GM19240 (cell line): ENCODE results near the gene ZG16B.

Source experiments
- DNase-seq: peaks from one replicate; pipeline ENCODE4 v3.0.0; 2011; ENCODE audit warnings: low spot score; ENCODE audit not compliant: insufficient read length

ZG16B gene, protein sequence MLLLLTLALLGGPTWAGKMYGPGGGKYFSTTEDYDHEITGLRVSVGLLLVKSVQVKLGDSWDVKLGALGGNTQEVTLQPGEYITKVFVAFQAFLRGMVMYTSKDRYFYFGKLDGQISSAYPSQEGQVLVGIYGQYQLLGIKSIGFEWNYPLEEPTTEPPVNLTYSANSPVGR

DNA sequence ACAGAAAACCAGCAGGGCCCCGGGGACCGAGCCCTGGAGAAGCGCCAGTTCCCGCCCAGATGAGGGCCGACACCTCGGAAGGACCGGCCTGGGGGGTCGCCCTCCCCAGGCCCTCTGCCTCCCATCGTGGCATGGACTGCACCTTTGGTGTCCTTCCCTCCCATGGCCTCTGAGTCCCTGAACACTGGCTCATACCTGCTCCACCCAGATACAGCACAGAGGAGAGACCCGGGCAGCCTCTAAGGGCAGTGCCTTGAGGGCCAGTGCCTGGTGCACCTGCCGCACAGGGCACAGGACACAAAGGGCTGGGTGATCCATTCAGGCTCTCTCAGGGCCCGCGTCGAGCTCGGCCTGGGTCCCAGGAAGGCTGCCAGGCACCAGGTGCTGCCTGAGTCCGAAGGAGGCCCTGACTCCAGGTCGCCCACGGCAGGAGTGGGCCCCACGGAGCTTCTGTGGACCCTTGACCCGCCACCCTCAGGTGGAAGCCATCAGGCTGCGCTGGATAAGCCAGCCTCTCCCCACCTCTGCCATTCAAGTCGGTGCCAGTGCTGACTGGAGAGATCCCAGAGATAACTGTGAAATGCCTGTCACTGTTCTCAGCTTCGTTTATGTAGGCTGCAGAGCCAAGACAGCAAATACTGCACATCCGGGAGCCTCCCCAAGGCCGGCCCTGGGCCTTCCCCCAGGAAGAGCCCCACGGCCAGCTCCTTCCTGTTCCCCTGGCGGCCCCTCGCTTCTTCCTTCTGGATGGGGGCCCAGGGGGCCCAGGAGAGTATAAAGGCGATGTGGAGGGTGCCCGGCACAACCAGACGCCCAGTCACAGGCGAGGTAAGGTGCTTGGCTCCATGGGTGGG is at the start of gene ZG16B:
TSS of gene ZG16B (plus strand) at position 803 of the 854 bp plus-strand sequence. CDS start 139 bp downstream, outside the sequence.
- no peak for DNase-seq

DNA sequence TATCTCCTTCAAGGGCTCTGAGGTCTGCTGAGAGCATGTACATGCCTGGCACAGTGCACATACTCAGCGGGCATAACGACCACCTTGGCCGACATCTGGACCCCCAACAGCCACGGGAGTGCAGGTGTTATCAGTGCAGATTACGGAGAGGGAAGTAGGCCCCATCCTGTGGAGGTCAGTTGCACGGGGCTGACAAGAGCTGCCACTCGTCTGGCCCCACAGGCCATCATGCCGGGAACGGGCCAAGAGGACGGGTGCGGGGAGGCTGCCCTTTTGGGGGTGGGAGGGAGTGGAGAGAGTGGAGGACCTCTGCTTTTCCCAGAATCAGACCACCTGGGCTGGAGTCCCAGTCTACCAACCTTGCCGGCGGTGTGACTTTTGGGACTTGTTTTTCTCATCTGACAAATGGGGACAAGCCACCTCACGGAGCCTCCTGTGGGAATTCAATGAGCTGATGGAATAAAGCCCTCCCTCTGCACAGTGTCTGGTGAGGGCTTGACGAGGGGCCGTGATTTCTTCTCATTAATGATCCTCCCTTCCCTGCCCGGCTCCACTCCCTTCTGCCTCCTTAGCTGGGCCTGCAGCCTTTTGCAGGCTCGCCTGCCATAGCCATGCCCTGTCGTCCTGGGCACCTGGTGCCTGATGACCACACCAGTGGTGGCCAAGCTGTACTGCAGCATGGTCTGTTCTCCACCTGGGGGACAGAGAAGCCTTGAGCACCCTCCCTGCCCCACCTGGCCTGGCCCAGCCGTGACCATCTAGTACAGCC is 47.3 kb upstream of the ZG16B start:
- no peak for DNase-seq

GRCh38 chr16:2783581-2784357 is 46.3 kb upstream of the ZG16B start:
- DNase-seq = no peak

DNA sequence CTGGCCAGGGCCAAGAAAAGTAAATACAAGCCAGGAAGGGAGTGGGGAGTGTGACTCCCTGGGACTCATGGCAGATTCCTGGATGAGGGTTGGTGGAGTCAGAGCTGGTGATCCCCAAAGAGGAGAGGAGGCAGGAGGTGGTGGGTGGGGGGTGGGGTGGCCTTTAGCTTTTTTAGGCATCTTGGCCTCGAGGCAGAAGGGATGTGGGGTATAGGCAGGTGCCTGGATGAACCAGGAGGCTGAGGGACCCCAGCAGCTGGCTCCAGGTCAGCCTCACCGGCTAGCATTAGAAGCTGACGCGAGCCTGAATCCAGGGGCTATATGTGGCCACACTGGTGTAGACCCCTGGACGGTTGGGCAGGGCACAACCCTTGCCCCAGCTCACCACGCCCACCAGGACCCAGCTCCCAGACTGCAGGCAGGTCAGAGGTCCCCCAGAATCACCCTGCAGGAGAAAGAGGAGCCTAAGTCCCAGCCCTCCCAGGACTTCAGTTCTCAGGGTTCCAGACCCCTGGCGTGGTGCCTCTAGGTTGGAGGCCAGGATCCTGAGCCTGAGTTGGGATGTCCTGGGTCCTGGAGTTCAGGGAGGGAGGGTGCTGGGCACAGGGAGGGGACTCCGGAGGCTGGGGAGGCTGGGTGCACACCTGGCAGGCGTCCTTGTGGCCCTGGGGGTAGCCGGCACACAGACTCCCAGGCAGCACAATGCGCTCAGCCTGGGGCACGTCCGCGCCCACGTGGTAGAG is 45.6 kb upstream of the ZG16B start:
- DNase-seq = no peak

DNA sequence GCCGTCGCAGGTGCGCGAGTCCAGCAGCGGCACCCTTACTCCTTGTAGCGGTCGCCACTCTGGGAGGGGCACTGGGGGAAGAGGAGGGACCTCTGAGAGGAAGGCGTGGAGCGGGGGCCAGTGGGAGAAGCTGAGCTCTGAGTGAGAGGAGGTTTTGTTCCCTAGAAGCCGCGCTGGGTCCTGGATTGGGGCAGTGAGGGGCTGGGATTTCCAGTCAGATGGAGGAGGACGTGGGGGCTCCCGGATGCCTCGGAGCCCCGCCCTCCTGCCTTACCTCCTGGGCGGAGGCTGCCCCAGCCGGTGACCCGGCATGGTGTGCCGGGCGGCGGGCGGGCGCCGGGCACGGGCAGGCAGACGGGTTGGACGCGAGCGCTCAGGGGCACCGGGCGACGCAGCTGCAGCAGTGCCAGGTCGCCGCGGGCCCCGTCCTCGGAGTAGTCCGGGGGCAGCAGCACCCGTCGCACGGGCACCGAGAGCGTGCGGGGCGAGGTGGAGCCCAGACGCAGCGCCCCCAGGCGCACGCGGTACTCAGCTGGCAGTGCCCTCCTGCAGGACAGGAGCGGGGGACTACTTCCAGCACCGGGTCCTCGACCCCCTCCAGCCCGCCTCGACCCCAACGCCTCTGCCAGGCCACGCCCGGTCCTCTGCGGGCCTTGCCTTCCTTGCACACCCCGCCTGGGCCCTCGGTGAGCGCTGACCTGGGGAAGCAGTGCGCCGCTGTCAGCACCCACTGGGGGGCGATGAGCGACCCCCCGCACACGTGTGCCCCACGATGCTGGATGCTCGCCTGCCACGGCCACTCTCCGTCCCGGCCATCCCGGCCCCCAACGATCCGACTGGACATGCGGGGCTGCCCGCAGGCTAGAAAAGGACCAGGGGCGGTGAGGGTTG is 44.8 kb upstream of the ZG16B start:
- DNase-seq = no peak

DNA sequence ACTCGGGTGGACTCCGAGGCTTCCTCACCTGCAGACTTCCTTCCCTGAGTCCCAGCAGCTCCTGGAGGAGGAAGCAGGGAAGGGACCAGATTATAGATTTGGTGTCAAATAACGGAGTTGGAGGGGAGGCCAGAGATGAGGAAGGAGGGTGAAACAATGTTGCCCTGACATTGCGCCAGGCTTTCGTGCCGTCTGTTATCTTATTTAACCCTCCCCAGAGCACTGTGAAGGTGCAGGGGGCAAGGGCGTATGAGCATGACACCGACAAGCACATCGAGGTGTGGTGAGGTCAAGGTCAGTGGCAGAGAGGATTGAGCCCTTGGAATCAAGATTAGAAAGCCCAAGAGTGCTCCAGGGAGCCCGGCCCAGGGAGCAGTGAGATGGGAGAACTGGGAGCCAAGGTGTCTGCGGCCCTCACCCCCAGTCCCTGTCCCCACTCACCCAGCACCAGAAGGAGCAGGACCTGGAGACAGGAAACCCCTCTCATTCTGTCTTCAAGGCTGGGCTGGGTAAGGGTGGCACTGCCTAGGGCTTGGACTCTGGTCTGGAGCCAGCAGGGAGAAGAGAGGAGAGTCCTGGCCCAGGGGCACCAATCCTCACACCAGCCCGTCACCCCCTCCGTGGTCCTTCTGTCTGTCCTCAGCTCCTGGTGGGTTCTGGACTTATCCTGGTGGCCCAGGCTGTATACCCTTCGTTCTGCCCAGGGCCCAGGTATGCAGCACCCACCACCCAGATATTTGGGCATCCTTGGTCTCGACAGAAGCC is 43.9 kb upstream of the ZG16B start:
- no peak for DNase-seq

GRCh38 chr16:2786826-2787151 is 43.3 kb upstream of the ZG16B start:
- DNase-seq = no peak

DNA sequence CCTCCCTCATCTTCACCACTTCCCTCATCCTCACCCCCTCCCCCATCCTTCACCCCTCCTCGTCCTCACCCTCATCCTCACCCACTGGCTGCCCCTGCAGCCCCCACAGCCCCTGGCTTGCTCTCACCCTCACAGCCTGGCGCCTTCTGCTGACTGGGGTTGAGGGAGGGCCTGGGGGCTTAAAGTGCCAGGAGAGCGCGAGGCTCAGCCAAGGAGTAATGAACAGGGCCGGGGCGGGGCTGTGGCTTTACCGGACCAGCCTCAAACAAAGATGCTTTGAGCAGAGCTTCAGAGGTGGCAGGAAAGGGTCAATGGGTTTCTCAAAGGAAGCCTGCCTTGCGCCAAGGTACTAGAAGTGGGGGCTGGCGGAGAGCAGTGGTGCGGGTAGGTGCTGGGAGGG is 42.7 kb upstream of the ZG16B start, which contains the start of gene PRSS33:
TSS of gene PRSS33 (minus strand) at position 155 of the 400 bp plus-strand sequence. CDS start 1,013 bp downstream, outside the sequence.
- no peak for DNase-seq

DNA sequence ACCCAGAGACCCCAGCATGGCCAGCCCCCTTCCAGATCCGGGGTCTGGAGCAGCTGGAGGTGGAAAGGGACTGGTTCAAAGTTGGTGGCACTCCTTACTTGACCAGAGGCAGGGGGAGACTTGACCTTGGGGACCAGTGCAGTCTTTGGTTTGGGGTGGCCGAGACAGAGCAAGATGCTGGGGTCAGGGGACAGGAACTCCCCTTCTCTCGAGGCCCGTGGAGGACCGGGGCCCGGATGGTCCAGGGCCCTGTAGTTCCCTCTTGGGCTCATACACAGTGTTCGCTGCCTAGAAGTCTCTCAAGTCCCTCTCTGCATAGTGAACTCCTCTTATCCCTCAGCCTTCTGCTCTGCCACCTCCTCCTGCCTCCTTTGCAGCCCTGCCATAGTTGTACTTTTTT is 42.1 kb upstream of the ZG16B start:
- DNase-seq = no peak

- DNase-seq = no peak
These were observed 39.5 kb upstream of the ZG16B start for GRCh38 chr16:2790631-2791030.

DNA sequence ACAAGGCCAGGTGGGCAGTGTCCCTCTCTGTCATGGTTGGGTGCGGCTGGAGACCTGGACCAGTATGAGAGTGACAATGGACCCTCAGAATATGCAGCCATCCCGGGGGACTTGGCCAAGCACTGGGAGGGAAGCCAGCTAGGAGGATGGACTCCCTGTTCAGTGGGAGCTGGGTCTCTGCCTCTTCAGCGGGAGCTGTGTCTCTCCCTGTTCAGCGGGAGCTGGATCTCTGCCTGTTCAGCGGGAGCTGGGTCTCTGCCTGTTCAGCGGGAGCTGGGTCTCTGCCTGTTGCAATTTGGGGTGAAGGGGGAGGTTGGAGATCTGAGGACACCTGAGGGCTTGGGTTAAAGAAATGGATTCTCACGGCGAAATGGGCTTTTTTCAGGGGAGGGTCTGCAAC is 38.9 kb upstream of the ZG16B start:
- no peak for DNase-seq

- no peak for DNase-seq
These were observed 37.2 kb upstream of the ZG16B start for GRCh38 chr16:2792940-2793339.

- DNase-seq = no peak
These were observed 34.5 kb upstream of the ZG16B start for GRCh38 chr16:2795395-2796143.

DNA sequence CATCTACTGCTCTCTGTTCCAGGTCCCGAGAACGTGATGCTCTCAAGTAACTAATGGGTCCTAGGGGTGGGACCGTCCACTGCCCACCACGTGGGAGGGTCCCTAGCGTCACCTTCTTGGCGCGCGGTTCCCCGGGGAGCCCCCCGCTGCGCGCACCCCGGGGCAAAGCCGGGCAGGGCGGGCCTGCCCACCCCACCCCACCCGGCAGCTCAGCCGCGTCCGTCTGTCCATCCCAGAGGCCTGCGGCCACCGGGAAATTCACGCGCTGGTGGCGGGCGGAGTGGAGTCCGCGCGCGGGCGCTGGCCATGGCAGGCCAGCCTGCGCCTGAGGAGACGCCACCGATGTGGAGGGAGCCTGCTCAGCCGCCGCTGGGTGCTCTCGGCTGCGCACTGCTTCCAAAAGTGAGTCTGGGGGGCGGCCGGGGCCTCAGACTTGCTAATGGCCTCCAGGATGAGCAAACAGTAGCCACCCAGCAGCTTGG is 31.3 kb upstream of the ZG16B start:
- no peak for DNase-seq

DNA sequence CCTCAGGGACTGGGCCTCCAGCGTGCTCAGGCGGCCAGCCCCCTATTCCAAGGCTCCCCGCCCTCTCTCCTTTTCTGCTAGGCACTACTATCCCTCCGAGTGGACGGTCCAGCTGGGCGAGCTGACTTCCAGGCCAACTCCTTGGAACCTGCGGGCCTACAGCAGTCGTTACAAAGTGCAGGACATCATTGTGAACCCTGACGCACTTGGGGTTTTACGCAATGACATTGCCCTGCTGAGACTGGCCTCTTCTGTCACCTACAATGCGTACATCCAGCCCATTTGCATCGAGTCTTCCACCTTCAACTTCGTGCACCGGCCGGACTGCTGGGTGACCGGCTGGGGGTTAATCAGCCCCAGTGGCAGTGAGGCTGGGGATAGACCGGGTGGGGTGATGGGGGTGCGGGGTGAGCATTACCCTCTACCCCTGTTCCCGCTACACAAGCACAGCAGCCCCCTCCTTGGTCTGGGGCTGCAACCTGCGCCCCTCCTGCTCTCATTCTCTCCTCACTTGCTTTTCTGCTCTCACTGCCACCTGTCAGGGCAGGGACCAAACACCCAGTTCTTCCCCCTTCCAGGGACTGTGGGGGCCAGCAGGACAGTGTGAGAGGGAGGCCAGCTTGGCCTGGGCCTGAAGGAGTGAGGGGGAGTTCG is 30.8 kb upstream of the ZG16B start:
- DNase-seq = no peak

- DNase-seq = no peak
These were observed 30.3 kb upstream of the ZG16B start for GRCh38 chr16:2799859-2800226.

DNA sequence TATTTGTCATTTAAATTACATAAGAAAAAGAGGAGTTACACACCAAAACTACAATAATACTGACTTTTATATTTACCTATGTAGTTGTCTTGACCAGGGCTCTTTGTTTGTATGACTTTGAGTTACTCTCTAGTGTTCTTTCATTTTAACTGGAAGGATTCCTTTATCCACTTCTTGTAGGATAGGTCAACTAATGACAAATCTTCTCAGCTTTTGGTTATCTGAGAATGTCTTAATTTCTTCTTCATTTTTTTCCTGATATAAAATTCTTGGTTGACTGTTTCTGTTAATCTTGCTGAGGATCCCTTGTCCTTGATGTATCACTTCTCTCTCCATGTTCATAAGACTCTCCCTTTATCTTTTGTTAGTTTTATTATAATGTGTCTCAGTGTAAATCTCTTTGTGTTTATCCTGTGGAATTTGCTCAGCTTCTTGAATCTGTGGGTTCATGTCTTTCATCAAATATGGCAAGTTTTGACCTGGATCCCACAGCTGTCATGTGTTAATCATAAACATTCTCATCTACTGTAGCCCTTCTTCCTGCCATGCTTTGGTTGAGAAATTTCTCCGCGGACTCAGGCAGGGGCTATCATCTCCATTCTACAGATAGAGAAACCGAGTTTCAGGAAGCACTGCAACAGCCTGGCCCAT is 26.4 kb upstream of the ZG16B start:
- no peak for DNase-seq
